ENCODE measurements around the gene GPSM1.

Gene GPSM1

GRCh38 chr9:136361754-136362449, 34.6 kb downstream of the GPSM1 start:
- DNase-seq (ENCODE audit: low read depth): no peak

DNA sequence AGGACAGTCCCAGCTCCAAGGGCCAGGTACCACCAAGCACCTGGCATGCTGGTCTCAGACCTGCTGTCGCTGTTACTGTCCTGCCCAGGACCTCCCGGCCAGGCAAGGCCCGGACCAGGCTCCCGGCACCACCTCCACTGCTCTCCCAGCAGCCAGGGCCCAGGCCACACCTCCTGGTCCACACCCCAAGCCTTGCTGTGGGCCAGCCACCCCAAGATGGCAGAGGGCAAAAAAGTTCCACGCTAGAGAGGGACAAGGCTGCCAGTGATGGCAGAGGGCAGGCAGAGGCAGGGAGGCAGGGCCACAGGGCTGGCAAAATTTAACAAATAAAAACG, 35.1 kb downstream of the GPSM1 start:
- no peak for DNase-seq (ENCODE audit: low read depth)

DNA sequence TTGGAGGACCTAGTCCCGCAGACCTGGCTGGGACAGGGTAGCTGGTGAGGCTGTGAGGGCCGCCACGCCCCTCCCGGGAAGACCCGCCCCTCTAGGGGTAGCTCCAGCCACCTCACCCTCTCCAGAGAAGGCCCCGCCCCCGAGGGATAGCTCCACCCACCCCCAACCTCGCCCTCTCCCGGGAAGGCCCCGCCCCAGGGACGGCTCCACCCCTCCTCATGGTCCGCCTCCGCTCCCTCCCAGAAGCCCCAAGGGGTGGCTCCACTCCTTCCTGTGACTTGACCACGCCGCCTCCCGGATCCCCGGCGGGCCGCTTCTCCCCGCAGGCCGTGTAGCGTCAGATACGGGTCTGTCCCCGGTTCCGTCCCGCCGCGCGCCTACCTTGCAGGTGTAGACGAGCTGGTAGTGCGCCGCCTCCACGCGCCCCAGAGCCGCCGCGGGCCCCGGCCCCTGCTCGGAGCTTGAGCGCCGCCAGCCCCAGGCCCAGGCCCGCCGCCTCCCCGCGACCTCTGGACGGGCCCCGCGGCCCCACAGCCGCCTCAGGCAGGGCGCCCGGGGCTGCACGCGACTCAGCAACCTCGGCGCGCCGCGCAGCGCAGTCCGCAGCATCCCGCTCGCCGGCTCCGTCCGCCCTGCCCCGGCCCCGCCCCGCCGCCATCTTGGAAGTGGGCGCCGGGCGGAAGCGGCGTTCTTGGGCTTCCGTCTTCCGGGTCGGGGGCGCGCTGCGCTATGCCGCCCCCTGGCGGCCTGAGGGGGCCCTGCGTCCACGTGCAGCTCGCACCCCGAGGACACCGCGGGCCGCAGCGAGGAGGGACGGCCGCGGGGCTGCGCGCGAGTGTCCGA, 36.0 kb downstream of the GPSM1 start, which contains the start of gene DNLZ:
Gene DNLZ (minus strand): TSS at position 639 of the 843 bp plus-strand sequence. CDS start 30 bp downstream, at position 609.
- DNase-seq (ENCODE audit: low read depth): peak; percentile 84

GRCh38 chr9:136363949-136364748, 36.8 kb downstream of the GPSM1 start:
- DNase-seq (ENCODE audit: low read depth): no peak

GRCh38 chr9:136364942-136365774, 37.8 kb downstream of the GPSM1 start:
- no peak for DNase-seq (ENCODE audit: low read depth)

- no peak for DNase-seq (ENCODE audit: low read depth)
Measured at GRCh38 chr9:136365775-136366222, 38.5 kb downstream of the GPSM1 start.

DNA sequence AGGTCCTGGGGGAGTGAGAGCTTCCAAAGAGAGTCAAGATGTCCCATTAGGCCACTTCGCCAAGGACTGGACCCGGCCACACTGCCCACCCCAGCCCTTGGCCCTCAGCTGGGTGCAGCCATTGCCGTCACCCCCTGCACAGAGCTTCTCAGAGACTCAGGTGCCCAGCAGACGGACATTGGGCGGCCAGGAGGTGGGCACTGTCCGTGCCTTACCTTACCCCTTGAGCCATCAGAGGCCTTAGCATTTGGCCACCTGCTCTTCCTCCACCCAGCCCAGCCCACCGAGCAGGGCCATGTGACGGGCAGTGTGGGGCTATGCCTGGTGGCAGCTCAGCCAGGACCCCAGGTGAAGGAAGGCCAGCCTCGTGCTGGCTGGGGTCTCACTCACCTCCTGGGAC, 39.5 kb downstream of the GPSM1 start:
- no peak for DNase-seq (ENCODE audit: low read depth)

GRCh38 chr9:136367296-136368145, 40.2 kb downstream of the GPSM1 start:
- DNase-seq (ENCODE audit: low read depth): no peak

- DNase-seq (ENCODE audit: low read depth): no peak
Measured at GRCh38 chr9:136368190-136368589, 40.9 kb downstream of the GPSM1 start.

- DNase-seq (ENCODE audit: low read depth): no peak
Measured at GRCh38 chr9:136370037-136370436, 42.7 kb downstream of the GPSM1 start.

GRCh38 chr9:136370687-136371532, 43.6 kb downstream of the GPSM1 start:
- no peak for DNase-seq (ENCODE audit: low read depth)

GRCh38 chr9:136371533-136371880, 44.2 kb downstream of the GPSM1 start:
- DNase-seq (ENCODE audit: low read depth): no peak

DNA sequence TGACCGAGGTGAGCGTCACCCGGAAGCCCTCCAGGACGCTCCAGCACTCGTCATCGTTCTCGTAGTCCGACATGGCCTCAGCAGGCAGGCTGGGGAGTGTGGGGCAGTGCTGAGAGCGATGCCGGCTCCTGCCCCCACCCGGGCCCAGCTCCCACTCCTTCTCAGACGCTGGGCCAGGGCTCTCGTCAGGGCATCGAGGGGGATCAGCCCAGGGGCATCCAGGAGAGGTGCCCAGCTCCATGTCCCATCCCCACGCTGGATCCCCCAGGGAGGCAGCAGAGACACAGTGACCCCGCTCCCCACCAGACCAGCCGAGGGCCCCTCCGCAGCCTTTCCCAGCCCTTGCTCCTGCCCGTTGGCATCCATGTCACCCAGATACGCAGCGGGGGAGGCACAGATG, 44.7 kb downstream of the GPSM1 start:
- DNase-seq (ENCODE audit: low read depth): no peak

- DNase-seq (ENCODE audit: low read depth): no peak
Measured at GRCh38 chr9:136372561-136373299, 45.4 kb downstream of the GPSM1 start.

- DNase-seq (ENCODE audit: low read depth): no peak
Measured at GRCh38 chr9:136373300-136374182, 46.2 kb downstream of the GPSM1 start, which contains the start of gene CARD9. CARD9 (minus strand) TSS chr9:136373669; CDS start chr9:136372078, 1,591 bp downstream.

DNA sequence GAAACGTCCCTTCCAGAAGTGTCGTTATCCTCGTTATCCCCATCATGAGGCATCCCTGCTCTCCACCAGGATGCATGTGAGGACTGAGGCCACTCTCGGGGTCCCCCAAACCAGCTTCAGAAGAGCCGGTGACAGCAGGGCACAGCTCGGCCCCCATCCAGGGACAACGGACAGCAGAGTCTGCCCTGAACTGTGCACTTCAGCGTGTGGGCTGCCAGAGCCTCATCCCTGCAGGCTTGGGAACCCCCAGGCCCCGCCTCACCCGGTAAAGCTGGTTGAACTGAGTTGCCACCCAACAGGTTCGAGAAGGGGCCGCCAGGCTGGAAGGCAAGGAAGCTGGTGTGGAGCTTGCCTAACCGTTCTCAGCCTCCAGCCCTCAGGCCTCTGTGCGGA, 46.8 kb downstream of the GPSM1 start:
- DNase-seq (ENCODE audit: low read depth): no peak

DNA sequence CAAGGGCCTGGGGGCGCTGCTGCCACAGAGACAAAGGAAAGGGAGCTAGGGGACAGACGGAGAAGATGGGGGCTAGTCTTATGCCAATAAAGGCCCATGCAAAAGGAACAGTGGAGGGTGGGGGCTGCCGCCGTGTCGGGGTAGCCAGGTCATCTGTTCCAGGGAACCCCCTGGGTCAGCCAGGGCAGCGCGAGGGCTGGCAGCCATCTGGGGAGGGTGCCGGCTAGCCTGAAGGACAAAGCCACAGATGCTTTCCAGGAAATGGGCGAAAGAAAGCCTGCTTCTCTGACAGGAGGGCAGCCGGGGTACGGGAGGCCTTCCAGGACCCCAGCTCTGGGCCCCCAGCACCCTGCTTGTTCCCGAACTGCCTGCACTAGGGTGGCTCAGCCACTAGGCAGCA, 47.8 kb downstream of the GPSM1 start:
- no peak for DNase-seq (ENCODE audit: low read depth)

GRCh38 chr9:136376457-136376856, 49.1 kb downstream of the GPSM1 start:
- DNase-seq (ENCODE audit: low read depth): no peak

Data from activated gamma-delta T cell treated with anti-CD3 and anti-CD28 coated beads, Interleukin-2, amount 50 U/mL, for 16 hours (primary cell).